Measurements from ENCODE around the gene CAST.

GRCh38 chr5:96624596-96624995 is 37.6 kb upstream of the CAST start:
- TF ChIP-seq CTCF (IDR thresholded peaks at IDR 0.05) (no peak), POLR2A (IDR thresholded peaks at IDR 0.05) (no peak)

All from adrenal gland (tissue), 5 donors.